HG02885 (cell line): ENCODE measurements around the gene LRRC30.
"Not testable (repeated sequence)": the region's sequence is repeated elsewhere in the genome, so short reads cannot be mapped to it uniquely, and the experiment has no call there.

Experiments used
- ATAC-seq: cut with Tn5 transposase; IDR thresholded peaks from one replicate; pipeline ENCODE4 v1.9.1; 2021; ENCODE audit warnings: mild to moderate bottlenecking; ENCODE audit not compliant: unreplicated experiment, poor library complexity

LRRC30 gene

GRCh38 chr18:7230626-7231349 is at the start of gene LRRC30:
TSS of gene LRRC30 (plus strand) at chr18:7231089. CDS start at chr18:7231139, 50 bp downstream.
- no peak for ATAC-seq

- no peak for ATAC-seq
These were observed 45.2 kb upstream of the LRRC30 start for GRCh38 chr18:7185701-7186100.

GRCh38 chr18:7190547-7191156 is 40.2 kb upstream of the LRRC30 start:
- no peak for ATAC-seq

- no peak for ATAC-seq
These were observed 39.2 kb upstream of the LRRC30 start for GRCh38 chr18:7191736-7192135.

GRCh38 chr18:7195266-7195665 is 35.6 kb upstream of the LRRC30 start:
- ATAC-seq = no peak

- no peak for ATAC-seq
These were observed 34.5 kb upstream of the LRRC30 start for GRCh38 chr18:7196421-7196820.

- no peak for ATAC-seq
These were observed 33.0 kb upstream of the LRRC30 start for GRCh38 chr18:7197854-7198253.

- no peak for ATAC-seq
These were observed 32.6 kb upstream of the LRRC30 start for GRCh38 chr18:7198326-7198725.

GRCh38 chr18:7201096-7201495 is 29.8 kb upstream of the LRRC30 start:
- no peak for ATAC-seq

GRCh38 chr18:7202169-7202568 is 28.7 kb upstream of the LRRC30 start:
- ATAC-seq = no peak

- ATAC-seq = not testable (repeated sequence)
These were observed 27.3 kb upstream of the LRRC30 start for GRCh38 chr18:7203601-7204000.

GRCh38 chr18:7205346-7205745 is 25.5 kb upstream of the LRRC30 start:
- ATAC-seq = no peak

- no peak for ATAC-seq
These were observed 24.7 kb upstream of the LRRC30 start for GRCh38 chr18:7206217-7206616.

- ATAC-seq = no peak
These were observed 23.4 kb upstream of the LRRC30 start for GRCh38 chr18:7207366-7207915.

GRCh38 chr18:7221424-7222155 is 9.3 kb upstream of the LRRC30 start:
- no peak for ATAC-seq

GRCh38 chr18:7224198-7224597 is 6.7 kb upstream of the LRRC30 start:
- no peak for ATAC-seq

GRCh38 chr18:7232218-7232617 is 1.3 kb downstream of the LRRC30 start:
- ATAC-seq = no peak

GRCh38 chr18:7233134-7233810 is 2.4 kb downstream of the LRRC30 start:
- ATAC-seq = no peak

GRCh38 chr18:7234091-7234490 is 3.2 kb downstream of the LRRC30 start:
- ATAC-seq = no peak

- ATAC-seq = no peak
These were observed 4.1 kb downstream of the LRRC30 start for GRCh38 chr18:7234956-7235355.

- ATAC-seq = no peak
These were observed 5.2 kb downstream of the LRRC30 start for GRCh38 chr18:7236072-7236471.
